ENCODE data around the gene DNAJC3.
"Not testable (repeated sequence)": the region's sequence is repeated elsewhere in the genome, so short reads cannot be mapped to it uniquely, and the experiment has no call there.

Gene DNAJC3

GRCh38 chr13:95716231-95716630 lies 39.3 kb downstream of the DNAJC3 start:
- no peak for DNase-seq

- no peak for DNase-seq
These were observed 45.3 kb downstream of the DNAJC3 start for GRCh38 chr13:95722241-95722640.

GRCh38 chr13:95723438-95723837 lies 46.5 kb downstream of the DNAJC3 start:
- DNase-seq = peak; percentile 15

- DNase-seq = no peak
These were observed 47.3 kb downstream of the DNAJC3 start for GRCh38 chr13:95724252-95724651.

GRCh38 chr13:95726876-95727275 lies 49.9 kb downstream of the DNAJC3 start:
- DNase-seq = no peak

GRCh38 chr13:95728957-95729356 lies 52.0 kb downstream of the DNAJC3 start:
- no peak for DNase-seq

- no peak for DNase-seq
These were observed 57.2 kb downstream of the DNAJC3 start for GRCh38 chr13:95734124-95734523.

- DNase-seq = not testable (repeated sequence)
These were observed 63.4 kb downstream of the DNAJC3 start for GRCh38 chr13:95740071-95740978.

GRCh38 chr13:95740979-95741320 lies 64.0 kb downstream of the DNAJC3 start:
- no peak for DNase-seq

- DNase-seq = no peak
These were observed 64.9 kb downstream of the DNAJC3 start for GRCh38 chr13:95741584-95742563.

GRCh38 chr13:95743192-95743591 lies 66.3 kb downstream of the DNAJC3 start:
- DNase-seq = no peak

GRCh38 chr13:95745289-95745688 lies 68.3 kb downstream of the DNAJC3 start:
- DNase-seq = no peak

- DNase-seq = peak; percentile 16
These were observed 68.8 kb downstream of the DNAJC3 start for GRCh38 chr13:95745752-95746151.

- no peak for DNase-seq
These were observed 72.6 kb downstream of the DNAJC3 start for GRCh38 chr13:95749545-95749944.

- no peak for DNase-seq
These were observed 75.7 kb downstream of the DNAJC3 start for GRCh38 chr13:95752677-95753076.

- DNase-seq = peak; percentile 57
These were observed 77.1 kb downstream of the DNAJC3 start for GRCh38 chr13:95754069-95754468.

- no peak for DNase-seq
These were observed 79.1 kb downstream of the DNAJC3 start for GRCh38 chr13:95756072-95756471.

- DNase-seq = not testable (repeated sequence)
These were observed 85.7 kb downstream of the DNAJC3 start for GRCh38 chr13:95762626-95763025.

- DNase-seq = no peak
These were observed 86.7 kb downstream of the DNAJC3 start for GRCh38 chr13:95763601-95764000.

- DNase-seq = peak; percentile 8
These were observed 95.0 kb downstream of the DNAJC3 start for GRCh38 chr13:95771905-95772304.

GRCh38 chr13:95779522-95779921 lies 102.6 kb downstream of the DNAJC3 start:
- no peak for DNase-seq

- no peak for DNase-seq
These were observed 104.1 kb downstream of the DNAJC3 start for GRCh38 chr13:95781016-95781415.

- not testable (repeated sequence) for DNase-seq
These were observed 105.0 kb downstream of the DNAJC3 start for GRCh38 chr13:95781940-95782339.

GRCh38 chr13:95783747-95784146 lies 106.8 kb downstream of the DNAJC3 start:
- DNase-seq = no peak
